T-cell (primary cell): ENCODE results near the gene DCST1. TPM values are rescaled to one million over a fixed set of nuclear protein-coding genes. Genes with fewer than 3 reads are reported as not detected.
A peak's percentile ranks its signal among the peaks of the same experiment; 100 is the strongest.
"Not testable (repeated sequence)": the region's sequence is repeated elsewhere in the genome, so short reads cannot be mapped to it uniquely, and the experiment has no call there.

Experiments used
- ATAC-seq, 4 experiments: fragments of 200-7000 bp in 3 of 4; fragments of 150-1000 bp in 1 of 4; cut with Tn5 transposase; replicated peaks in 1 of 4; 1 replicate in 3 of 4; 2 replicates in 1 of 4; pipeline ENCODE4 v1.10.0; 2021; ENCODE audit warnings: moderate library complexity in 3 of 4, mild to moderate bottlenecking in 2 of 4, moderate number of reproducible peaks in 1 of 4
- CTCF ChIA-PET, 2 donors: fragments of 300-600 bp; sonication (Branson Sonifier 250); formaldehyde crosslinking; loops; one replicate each; lab custom pipeline; 2022; ENCODE audit warnings: antibody characterized with exemption in 2 of 2; lab: Charles Lee
- POLR2A ChIA-PET, 2 donors: fragments of 300-600 bp; sonication (Branson Sonifier 250); formaldehyde crosslinking; loops; one replicate each; lab custom pipeline; 2022; ENCODE audit warnings: antibody characterized with exemption in 2 of 2; lab: Charles Lee
- DNase-seq, 35 experiments: peaks; one replicate each; pipeline versions ENCODE4 v3.0.0 to v3.0.0-alpha.2; 2013 to 2023
- H3K27ac ChIP-seq: one replicate; pipeline ENCODE4 v1.5.1; 2013; ENCODE audit warnings: low read length
- H3K27me3 ChIP-seq, 2 experiments: replicated peaks in 1 of 2; 1 replicate in 1 of 2; 2 replicates in 1 of 2; pipeline versions ENCODE4 v1.6.1 to v1.7.0; 2013; ENCODE audit warnings: low read length in 1 of 2, mixed read lengths in 1 of 2; ENCODE audit not compliant: control insufficient read depth in 2 of 2, insufficient read depth in 2 of 2; ENCODE audit errors: extremely low read depth in 1 of 2
- H3K36me3 ChIP-seq, 2 donors: 1 replicate in 1 of 2; 2 replicates in 1 of 2; pipeline versions ENCODE4 v1.6.1 to v1.7.0; 2013; ENCODE audit warnings: low read length in 1 of 2; ENCODE audit not compliant: control insufficient read depth in 2 of 2, insufficient read depth in 1 of 2; ENCODE audit errors: extremely low read depth in 1 of 2
- H3K4me1 ChIP-seq, 2 experiments: 1 replicate in 1 of 2; 2 replicates in 1 of 2; pipeline versions ENCODE4 v1.6.1 to v1.7.0; 2013; ENCODE audit warnings: low read length in 2 of 2, mixed read lengths in 1 of 2; ENCODE audit not compliant: insufficient read depth in 2 of 2, control insufficient read depth in 1 of 2; ENCODE audit errors: extremely low read depth in 1 of 2
- H3K4me3 ChIP-seq, 2 donors: 1 replicate in 1 of 2; 2 replicates in 1 of 2; pipeline versions ENCODE4 v1.5.1 to v1.7.0; 2013; ENCODE audit warnings: mild to moderate bottlenecking in 2 of 2, low read length in 1 of 2, moderate library complexity in 1 of 2; ENCODE audit not compliant: control insufficient read depth in 1 of 2; ENCODE audit errors: extremely low read depth in 1 of 2
- H3K9me3 ChIP-seq: 2 replicates; pipeline ENCODE4 v1.7.0; 2013
- H3K27ac Mint-ChIP-seq, 2 donors: one replicate each; pipeline ENCODE4 v1.8.0; 2020 to 2021; ENCODE audit warnings: mild to moderate bottlenecking in 2 of 2, mixed read lengths in 2 of 2
- H3K27me3 Mint-ChIP-seq, 2 donors: one replicate each; pipeline ENCODE4 v1.8.0; 2021 to 2022; ENCODE audit warnings: mixed read lengths in 2 of 2
- H3K36me3 Mint-ChIP-seq: one replicate; pipeline ENCODE4 v1.8.0; 2021; ENCODE audit warnings: mixed read lengths
- H3K4me1 Mint-ChIP-seq, 3 donors: one replicate each; pipeline ENCODE4 v1.8.0; 2020 to 2022; ENCODE audit warnings: mixed read lengths in 3 of 3, mild to moderate bottlenecking in 1 of 3
- H3K4me3 Mint-ChIP-seq, 3 donors: one replicate each; pipeline ENCODE4 v1.8.0; 2020 to 2022; ENCODE audit warnings: mild to moderate bottlenecking in 3 of 3, mixed read lengths in 3 of 3, moderate library complexity in 3 of 3
- H3K9me3 Mint-ChIP-seq, 3 donors: one replicate each; pipeline ENCODE4 v1.8.0; 2020 to 2022; ENCODE audit warnings: mixed read lengths in 3 of 3
- WGBS: methylation state at CpG from one replicate; pipeline ENCODE4 v1.1.5; 2013; ENCODE audit warnings: missing lambda C conversion rate; ENCODE audit not compliant: insufficient coverage; 5-methylcytosine and 5-hydroxymethylcytosine counted together
- total RNA-seq, 35 experiments: library from RNA in 6 of 35; stranded (reverse) in 6 of 35; fragments of 120-200 nt in 1 of 35; gene quantifications; one replicate each; pipeline versions ENCODE4 v1.2.1 to v1.2.4 and lab custom pipeline; 2013 to 2026

DCST1 gene
- total RNA-seq, 5 donors from 2014 or later (not counting 1 experiment from before 2014, with no cell fraction given): 0.30 to 0.58 (median 0.54) TPM; not detected in 2

DNA sequence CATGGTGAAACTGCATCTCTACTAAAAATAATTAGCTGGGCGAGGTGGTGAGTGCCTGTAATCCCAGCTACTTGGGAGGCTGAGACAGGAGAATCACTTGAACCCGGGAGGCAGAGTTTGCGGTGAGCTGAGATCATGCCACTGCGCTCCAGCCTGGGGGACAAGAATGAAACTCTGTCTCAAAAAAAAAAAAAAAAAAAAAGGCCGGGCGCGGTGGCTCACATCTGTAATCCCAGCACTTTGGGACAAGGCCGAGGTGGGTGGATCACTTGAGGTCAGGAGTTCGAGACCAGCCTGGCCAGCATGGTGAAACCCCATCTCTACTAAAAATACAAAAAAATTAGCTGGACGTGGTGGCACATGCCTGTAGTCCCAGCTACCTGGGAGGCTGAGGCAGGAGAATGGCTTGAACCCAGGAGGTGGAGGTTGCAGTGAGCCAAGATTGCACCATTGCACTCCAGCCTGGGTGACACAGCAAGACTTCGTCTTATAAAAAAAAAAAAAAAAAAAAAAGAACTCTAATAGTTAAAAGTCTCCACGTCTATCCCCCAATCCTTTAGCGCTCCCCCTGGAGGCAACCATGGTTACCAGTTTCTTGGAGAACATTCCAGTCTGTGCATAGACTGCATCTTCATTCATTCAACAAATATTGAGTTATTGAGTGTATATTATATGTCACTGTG lies 38.2 kb upstream of the DCST1 start:
- not testable (repeated sequence) for H3K4me3 Mint-ChIP-seq, H3K27ac ChIP-seq, H3K27me3 Mint-ChIP-seq, H3K27me3 ChIP-seq, H3K9me3 Mint-ChIP-seq, H3K9me3 ChIP-seq, ATAC-seq, H3K36me3 Mint-ChIP-seq, H3K4me3 ChIP-seq
- POLR2A ChIA-PET: interaction anchor here in 1 of 2 donors (0.8 kb wide), 1 partner anchor 961 kb away, joined by 10 read pairs; no protein-coding TSS in a partner anchor
- Histone ChIP-seq H3K36me3 (peaks cover 2 to 14% of the 10 kb centered on the region in 2 donors), H3K4me1 (peaks cover 6 to 34% of the 10 kb centered on the region in 2 experiments)
- Mint-ChIP-seq H3K4me1 (peaks cover 22 to 28% (median 28%) of the 10 kb centered on the region in 3 donors), H3K27ac (peak overlapping the region in 1 of 2 donors; percentile 22)
- peak in 1 of 35 experiments; percentile 31 for DNase-seq
- 90% methylated on average over 2 of the region's 13 CpGs for WGBS
- CTCF ChIA-PET: interaction anchor here (0.7 to 1.3 kb wide), 6 partner anchors 8 to 481 kb away, joined by 3 to 8 read pairs (median 6); no protein-coding TSS in a partner anchor

DNA sequence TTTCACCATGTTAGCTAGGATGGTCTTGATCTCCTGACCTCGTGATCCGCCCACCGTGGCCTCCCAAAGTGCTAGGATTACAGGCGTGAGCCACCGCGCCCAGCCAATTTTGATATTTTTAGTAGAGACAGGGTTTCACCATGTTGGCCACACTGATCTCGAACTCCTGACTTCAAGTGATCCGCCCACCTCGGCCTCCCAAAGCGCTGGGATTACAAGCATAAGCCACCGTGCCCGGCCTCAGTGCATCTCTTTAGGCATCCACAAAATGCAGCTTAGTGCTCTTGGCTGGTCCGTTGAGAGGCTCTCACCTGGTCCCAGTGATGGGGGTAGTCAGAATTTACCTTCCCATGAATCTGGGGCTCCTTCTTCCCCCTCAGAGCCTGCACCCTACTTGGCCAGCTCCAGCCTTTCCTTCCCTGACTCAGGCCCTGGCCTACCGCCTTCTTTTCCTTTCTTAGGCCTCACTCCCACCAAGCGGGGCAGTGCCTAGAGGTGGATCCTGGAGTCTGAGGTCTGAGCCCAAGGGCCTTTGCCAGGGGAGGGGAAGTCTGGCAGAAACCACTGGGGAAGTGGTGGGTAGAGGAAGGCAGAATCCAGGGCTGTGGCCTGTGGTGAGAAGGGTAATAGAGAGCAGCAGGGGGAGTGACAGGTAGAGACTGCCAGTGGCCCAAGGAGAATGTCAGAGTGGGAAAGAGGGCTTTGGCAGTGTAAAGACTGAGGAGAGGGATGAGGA lies 36.5 kb upstream of the DCST1 start:
- Mint-ChIP-seq H3K4me3 (peak overlapping the region in 1 of 3 donors; percentile 31), H3K36me3 (no peaks in the 10 kb centered on the region), H3K27me3 (no peaks in the 10 kb centered on the region), H3K4me1 (peaks cover 22 to 28% (median 28%) of the 10 kb centered on the region in 3 donors), H3K27ac (peak overlapping the region; percentile 23 to 37), H3K9me3 (no peaks in the 10 kb centered on the region)
- ChIA-PET POLR2A (interaction anchor here (0.7 to 0.9 kb wide), 2 partner anchors 45 kb away, joined by 3 to 6 read pairs; no protein-coding TSS in a partner anchor), CTCF (interaction anchor here (0.6 to 1.1 kb wide), 2 partner anchors 41 to 55 kb away, joined by 3 to 5 read pairs; partner anchors contain the start of gene PBXIP1 (in 1 of the 2))
- DNase-seq (no peak), ATAC-seq (no peak)
- no peak overlapping the region for H3K27ac ChIP-seq
- H3K27me3 ChIP-seq: no peaks in the 10 kb centered on the region
- WGBS: 93% methylated on average over 6 of the region's 15 CpGs
- peaks cover 6 to 47% of the 10 kb centered on the region in 2 experiments for H3K4me1 ChIP-seq
- no peak overlapping the region for H3K4me3 ChIP-seq
- no peaks in the 10 kb centered on the region for H3K9me3 ChIP-seq
- H3K36me3 ChIP-seq: peaks cover 2 to 4% of the 10 kb centered on the region in 2 donors

DNA sequence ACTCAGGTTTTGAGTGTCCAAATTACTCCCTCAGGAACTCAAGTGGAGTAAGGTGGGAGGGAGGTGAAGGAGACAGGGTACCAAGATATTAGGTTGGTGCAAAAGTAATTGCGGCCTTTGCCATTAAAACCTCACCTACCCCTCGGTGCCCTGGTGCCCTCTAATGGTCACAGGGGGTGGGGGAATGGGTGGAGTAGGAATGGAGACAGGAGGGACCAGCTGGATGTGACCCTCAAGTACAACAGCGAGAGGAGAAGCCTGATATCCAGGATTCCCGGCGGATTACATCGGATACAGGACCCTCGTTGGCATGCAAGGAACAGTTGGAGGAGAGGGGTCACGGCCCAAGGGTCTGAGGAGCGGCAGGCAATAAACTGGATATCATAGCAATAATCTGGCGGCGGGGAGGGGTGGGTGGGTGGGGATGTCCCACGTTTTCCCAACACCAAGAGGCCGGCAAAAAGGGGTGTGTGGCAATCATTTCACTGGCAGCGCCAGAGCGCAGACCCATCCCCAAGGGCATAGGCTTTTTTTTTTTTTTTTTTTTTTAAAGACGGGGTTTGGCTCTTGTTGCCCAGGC lies 35.3 kb upstream of the DCST1 start:
- Histone ChIP-seq H3K27ac (no peak overlapping the region), H3K27me3 (no peaks in the 10 kb centered on the region), H3K9me3 (no peaks in the 10 kb centered on the region), H3K36me3 (peaks cover 0 to 2% of the 10 kb centered on the region in 2 donors), H3K4me1 (peaks cover 6 to 54% of the 10 kb centered on the region in 2 experiments), H3K4me3 (no peak overlapping the region)
- Mint-ChIP-seq H3K36me3 (no peaks in the 10 kb centered on the region), H3K4me3 (peak overlapping the region in 2 of 3 donors; percentile 13 to 89), H3K27me3 (no peaks in the 10 kb centered on the region), H3K9me3 (no peaks in the 10 kb centered on the region), H3K27ac (peak overlapping the region; percentile 52 to 91), H3K4me1 (peaks cover 22 to 28% (median 28%) of the 10 kb centered on the region in 3 donors)
- DNase-seq (no peak), ATAC-seq (no peak)
- no CpG with 5 or more reads among the region's 16 CpGs for WGBS
- ChIA-PET POLR2A (no interaction called here), CTCF (interaction anchor here (0.6 to 2.1 kb wide), 10 partner anchors 12 to 957 kb away, joined by 3 to 29 read pairs (median 6); partner anchors contain the start of genes FLAD1 (in 1 of the 2) and PBXIP1 (in 1 of the 2))

DNA sequence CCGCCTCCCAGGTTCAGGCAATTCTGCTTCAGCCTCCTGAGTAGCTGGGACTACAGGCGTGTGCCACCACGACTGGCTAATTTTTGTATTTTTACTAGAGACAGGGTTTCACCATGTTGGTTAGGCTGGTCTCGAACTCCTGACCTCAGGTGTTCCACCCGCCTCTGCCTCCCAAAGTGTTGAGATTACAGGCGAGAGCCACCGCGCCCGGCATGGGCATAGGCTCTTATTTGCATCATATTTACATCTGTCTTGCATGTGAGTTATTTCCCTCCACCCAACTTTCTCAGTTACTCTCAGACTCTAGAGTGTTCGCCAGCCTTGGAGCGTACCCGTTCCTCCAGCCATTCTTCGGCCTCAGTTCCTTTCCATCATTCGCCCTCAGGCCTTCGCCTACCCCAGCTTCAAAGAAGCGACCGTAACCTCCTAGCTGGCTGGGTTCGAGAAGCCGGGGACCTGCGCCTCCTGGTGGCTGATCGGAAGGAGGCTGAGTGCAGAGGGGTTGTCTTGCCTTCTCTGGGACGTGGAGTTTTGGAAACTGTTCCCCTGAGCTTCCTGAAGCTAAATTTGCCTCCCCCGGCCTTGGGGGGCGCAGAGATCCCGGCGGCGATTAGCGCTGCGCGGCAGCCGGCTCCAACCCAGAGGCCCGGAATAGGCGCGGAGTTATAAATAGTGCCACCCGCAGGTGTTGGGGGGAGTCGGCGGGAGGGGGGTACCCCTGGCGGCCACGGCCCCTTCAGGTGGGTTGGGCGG lies 34.6 kb upstream of the DCST1 start:
- peak overlapping the region; percentile 88 to 91 for H3K27ac Mint-ChIP-seq
- H3K36me3 ChIP-seq: no peaks in the 10 kb centered on the region
- H3K36me3 Mint-ChIP-seq: no peaks in the 10 kb centered on the region
- ChIA-PET CTCF (interaction anchor here (0.6 to 2.1 kb wide), 14 partner anchors 8 to 956 kb away, joined by 3 to 29 read pairs (median 4); partner anchors contain the start of genes FLAD1 (in 1 of the 2) and PBXIP1 (in 1 of the 2)), POLR2A (no interaction called here)
- H3K27ac ChIP-seq: peak overlapping the region; percentile 95
- peak overlapping the region; percentile 64 to 97 for H3K4me3 ChIP-seq
- peak overlapping the region; percentile 68 to 89 (median 81) for H3K4me3 Mint-ChIP-seq
- H3K9me3 ChIP-seq: no peaks in the 10 kb centered on the region
- H3K4me1 Mint-ChIP-seq: peaks cover 27 to 33% (median 33%) of the 10 kb centered on the region in 3 donors
- no peaks in the 10 kb centered on the region for H3K27me3 Mint-ChIP-seq
- peak in 27 of 35 experiments; percentile 32 to 76 (median 54) for DNase-seq
- 14% methylated on average over 31 of the region's 40 CpGs for WGBS
- H3K4me1 ChIP-seq: peaks cover 9 to 61% of the 10 kb centered on the region in 2 experiments
- no peaks in the 10 kb centered on the region for H3K9me3 Mint-ChIP-seq
- ATAC-seq: peak in 1 of 4 experiments; percentile 3
- no peaks in the 10 kb centered on the region for H3K27me3 ChIP-seq

DNA sequence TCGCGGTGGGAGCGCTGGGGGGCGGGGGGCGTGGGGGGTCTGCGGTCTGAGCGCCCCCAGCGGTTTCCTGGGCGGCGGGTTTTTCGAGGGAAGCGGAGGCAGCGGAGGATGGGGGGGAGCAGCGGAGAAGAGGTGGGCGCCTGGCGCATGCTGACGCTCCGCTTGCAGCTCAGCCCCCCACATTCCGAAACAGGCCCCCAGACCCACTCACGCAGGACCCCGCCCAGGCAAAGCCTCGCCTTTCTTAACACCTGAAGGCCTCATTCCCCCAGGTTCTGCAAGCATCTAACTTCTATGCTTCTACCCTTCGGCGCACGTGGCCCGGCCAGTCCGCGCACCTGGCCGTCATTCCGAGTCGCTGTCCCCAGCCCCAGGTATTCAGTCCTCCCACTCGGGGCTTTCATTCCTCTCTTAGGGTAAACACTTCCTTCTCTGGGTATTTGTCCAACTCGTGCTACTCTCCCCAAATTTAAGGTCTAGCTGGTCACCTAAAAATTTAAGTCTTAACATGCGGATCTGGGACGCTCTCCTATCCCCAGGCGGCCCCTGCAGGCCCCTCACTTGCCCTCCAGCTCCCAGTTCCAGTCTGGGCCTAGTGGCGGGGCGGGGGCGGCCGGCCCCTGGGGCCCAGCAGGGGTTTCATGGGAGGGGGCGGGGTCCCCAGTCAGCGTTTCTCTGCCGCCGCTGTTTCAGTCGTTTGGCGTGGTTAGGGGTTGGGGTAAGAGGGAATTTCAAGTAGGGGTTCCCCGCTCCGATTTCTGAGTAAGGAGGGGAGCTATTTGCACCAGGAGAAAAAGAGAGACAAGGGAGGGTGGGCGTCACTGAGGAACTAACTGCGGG lies 33.8 kb upstream of the DCST1 start:
- no peaks in the 10 kb centered on the region for H3K27me3 ChIP-seq
- no peaks in the 10 kb centered on the region for H3K36me3 ChIP-seq
- Mint-ChIP-seq H3K9me3 (no peaks in the 10 kb centered on the region), H3K4me3 (peak overlapping the region; percentile 68 to 89 (median 86)), H3K4me1 (peaks cover 35 to 41% (median 41%) of the 10 kb centered on the region in 3 donors), H3K36me3 (no peaks in the 10 kb centered on the region), H3K27me3 (no peaks in the 10 kb centered on the region), H3K27ac (peak overlapping the region; percentile 92 to 94)
- H3K27ac ChIP-seq: peak overlapping the region; percentile 95
- POLR2A ChIA-PET: interaction anchor here in 1 of 2 donors (0.6 to 0.7 kb wide), 3 partner anchors 21 to 47 kb away, joined by 3 to 4 read pairs (median 3); no protein-coding TSS in a partner anchor
- WGBS: 2% methylated on average over 29 of the region's 50 CpGs
- CTCF ChIA-PET: interaction anchor here (0.5 to 2.1 kb wide), 13 partner anchors 9 to 1013 kb away, joined by 3 to 29 read pairs (median 5); partner anchors contain the start of genes FLAD1 (in 1 of the 2), PBXIP1 (in 1 of the 2) and RAB13 (in 1 of the 2)
- peaks cover 17 to 69% of the 10 kb centered on the region in 2 experiments for H3K4me1 ChIP-seq
- H3K4me3 ChIP-seq: peak overlapping the region; percentile 66 to 97
- DNase-seq (peak in 5 of 35 experiments; percentile 30 to 72 (median 39)), ATAC-seq (peak in 1 of 4 experiments; percentile 5)
- H3K9me3 ChIP-seq: no peaks in the 10 kb centered on the region
